Endodermal cell (in vitro differentiated cells): ENCODE results near the gene ERVMER34-1. TPM values are rescaled to one million over a fixed set of nuclear protein-coding genes. Genes with fewer than 3 reads are reported as not detected.

Source experiments
- DNase-seq: peaks from one replicate; pipeline ENCODE4 v3.0.0-alpha.2; 2017
- H3K27ac ChIP-seq: 2 replicates; pipeline ENCODE4 v1.5.1; 2013; ENCODE audit warnings: mild to moderate bottlenecking, low read depth, low read length, moderate library complexity
- H3K27me3 ChIP-seq: 2 replicates; pipeline ENCODE4 v1.6.1; 2013; ENCODE audit warnings: mild to moderate bottlenecking, low read length, moderate library complexity; ENCODE audit not compliant: insufficient read depth, control insufficient read depth, poor library complexity, severe bottlenecking
- H3K36me3 ChIP-seq: 2 replicates; pipeline ENCODE4 v1.7.0; 2013; ENCODE audit warnings: mild to moderate bottlenecking, low read length, moderate library complexity; ENCODE audit not compliant: control insufficient read depth, insufficient read depth
- H3K4me1 ChIP-seq: one replicate; pipeline ENCODE4 v1.7.0; 2013; ENCODE audit warnings: low read length; ENCODE audit not compliant: control insufficient read depth, insufficient read depth
- H3K4me3 ChIP-seq: 2 replicates; pipeline ENCODE4 v1.5.1; 2013; ENCODE audit warnings: mild to moderate bottlenecking, low read length, moderate library complexity
- H3K9ac ChIP-seq: 2 replicates; pipeline ENCODE4 v1.6.1; 2013; ENCODE audit warnings: mild to moderate bottlenecking, low read length, moderate library complexity; ENCODE audit not compliant: poor library complexity, severe bottlenecking; ENCODE audit errors: extremely low read depth
- H3K9me3 ChIP-seq: 2 replicates; pipeline ENCODE4 v1.6.1; 2013; ENCODE audit warnings: mild to moderate bottlenecking, low read length, moderate library complexity; ENCODE audit not compliant: control insufficient read depth
- H3K27ac Mint-ChIP-seq: 2 replicates; pipeline ENCODE4 v1.8.0; 2020; ENCODE audit warnings: mixed read lengths
- H3K27me3 Mint-ChIP-seq: 2 replicates; pipeline ENCODE4 v1.8.0; 2021; ENCODE audit warnings: mild to moderate bottlenecking, mixed read lengths; ENCODE audit not compliant: insufficient read depth
- H3K36me3 Mint-ChIP-seq: 2 replicates; pipeline ENCODE4 v1.8.0; 2020; ENCODE audit warnings: low read depth, mixed read lengths
- H3K4me1 Mint-ChIP-seq: 2 replicates; pipeline ENCODE4 v1.8.0; 2020; ENCODE audit warnings: mixed read lengths
- H3K4me3 Mint-ChIP-seq: 2 replicates; pipeline ENCODE4 v1.8.0; 2020; ENCODE audit warnings: mild to moderate bottlenecking, moderate library complexity, mixed read lengths
- H3K9me3 Mint-ChIP-seq: 2 replicates; pipeline ENCODE4 v1.8.0; 2020; ENCODE audit warnings: mild to moderate bottlenecking, mixed read lengths
- WGBS, 2 experiments: methylation state at CpG; one replicate each; pipeline versions ENCODE4 v1.1.5 to v1.1.7; 2013; ENCODE audit warnings: missing lambda C conversion rate in 2 of 2, mixed read lengths in 1 of 2; ENCODE audit not compliant: insufficient coverage in 1 of 2, insufficient read length in 1 of 2; 5-methylcytosine and 5-hydroxymethylcytosine counted together
- total RNA-seq, 2 donors: library from RNA; stranded (reverse); fragmentation: NEBNext Ultra II Directional in 1 of 2; extraction: Animal tissue kit (Norgen Biotek cat#: 25700) in 1 of 2; gene quantifications; 2 replicates in 1 of 2; 3 replicates in 1 of 2; pipeline ENCODE4 v1.2.1, GENCODE V29; 2021
- TF ChIP-seq, protein P1 (sequence below): fragments of 200-600 bp; sonication (generic); conservative IDR thresholded peaks from 2 replicates; pipeline ENCODE4 v1.5.0; 2021; ENCODE audit warnings: antibody characterized with exemption, mild to moderate bottlenecking

The ERVMER34-1 gene
- total RNA-seq, 2 donors from 2014 or later = 3.1 to 4.9 TPM

DNA sequence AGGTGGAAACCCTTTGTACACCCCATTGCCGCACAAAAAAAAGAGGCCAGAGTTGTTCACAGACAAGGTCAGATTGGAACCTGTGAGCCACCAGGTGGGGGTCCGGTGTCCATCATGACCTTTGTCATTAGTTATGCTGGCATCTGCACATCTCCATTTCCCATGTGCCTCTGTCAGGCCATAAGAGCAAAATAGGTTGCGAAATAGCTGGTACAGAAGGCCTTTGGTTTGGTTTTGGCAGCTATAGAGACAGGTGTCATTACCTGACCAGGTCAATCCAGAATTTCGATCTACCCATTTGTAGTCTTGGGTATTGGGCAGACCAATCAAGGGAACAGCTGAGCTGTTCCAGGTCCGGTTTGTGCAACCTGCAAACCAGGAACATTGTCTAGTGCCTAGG lies 6.6 kb downstream of the ERVMER34-1 start:
- Histone ChIP-seq H3K27ac (no peak overlapping the region), H3K27me3 (peaks cover 77% of the 10 kb centered on the region), H3K9ac (no peak overlapping the region), H3K36me3 (no peaks in the 10 kb centered on the region), H3K9me3 (peaks cover 5% of the 10 kb centered on the region), H3K4me3 (no peak overlapping the region), H3K4me1 (peaks cover 10% of the 10 kb centered on the region)
- peaks cover 19% of the 10 kb centered on the region for H3K4me1 Mint-ChIP-seq
- H3K27ac Mint-ChIP-seq = no peak overlapping the region
- H3K36me3 Mint-ChIP-seq = peaks cover 10% of the 10 kb centered on the region
- WGBS, 2 experiments = 95% methylated on average over 4 to 5 of the region's 5 CpGs
- peaks cover 86% of the 10 kb centered on the region for H3K27me3 Mint-ChIP-seq
- DNase-seq = no peak
- peaks cover 3% of the 10 kb centered on the region for H3K9me3 Mint-ChIP-seq
- TF ChIP-seq, protein P1, sequence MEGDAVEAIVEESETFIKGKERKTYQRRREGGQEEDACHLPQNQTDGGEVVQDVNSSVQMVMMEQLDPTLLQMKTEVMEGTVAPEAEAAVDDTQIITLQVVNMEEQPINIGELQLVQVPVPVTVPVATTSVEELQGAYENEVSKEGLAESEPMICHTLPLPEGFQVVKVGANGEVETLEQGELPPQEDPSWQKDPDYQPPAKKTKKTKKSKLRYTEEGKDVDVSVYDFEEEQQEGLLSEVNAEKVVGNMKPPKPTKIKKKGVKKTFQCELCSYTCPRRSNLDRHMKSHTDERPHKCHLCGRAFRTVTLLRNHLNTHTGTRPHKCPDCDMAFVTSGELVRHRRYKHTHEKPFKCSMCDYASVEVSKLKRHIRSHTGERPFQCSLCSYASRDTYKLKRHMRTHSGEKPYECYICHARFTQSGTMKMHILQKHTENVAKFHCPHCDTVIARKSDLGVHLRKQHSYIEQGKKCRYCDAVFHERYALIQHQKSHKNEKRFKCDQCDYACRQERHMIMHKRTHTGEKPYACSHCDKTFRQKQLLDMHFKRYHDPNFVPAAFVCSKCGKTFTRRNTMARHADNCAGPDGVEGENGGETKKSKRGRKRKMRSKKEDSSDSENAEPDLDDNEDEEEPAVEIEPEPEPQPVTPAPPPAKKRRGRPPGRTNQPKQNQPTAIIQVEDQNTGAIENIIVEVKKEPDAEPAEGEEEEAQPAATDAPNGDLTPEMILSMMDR = no peak
- no peak overlapping the region for H3K4me3 Mint-ChIP-seq

DNA sequence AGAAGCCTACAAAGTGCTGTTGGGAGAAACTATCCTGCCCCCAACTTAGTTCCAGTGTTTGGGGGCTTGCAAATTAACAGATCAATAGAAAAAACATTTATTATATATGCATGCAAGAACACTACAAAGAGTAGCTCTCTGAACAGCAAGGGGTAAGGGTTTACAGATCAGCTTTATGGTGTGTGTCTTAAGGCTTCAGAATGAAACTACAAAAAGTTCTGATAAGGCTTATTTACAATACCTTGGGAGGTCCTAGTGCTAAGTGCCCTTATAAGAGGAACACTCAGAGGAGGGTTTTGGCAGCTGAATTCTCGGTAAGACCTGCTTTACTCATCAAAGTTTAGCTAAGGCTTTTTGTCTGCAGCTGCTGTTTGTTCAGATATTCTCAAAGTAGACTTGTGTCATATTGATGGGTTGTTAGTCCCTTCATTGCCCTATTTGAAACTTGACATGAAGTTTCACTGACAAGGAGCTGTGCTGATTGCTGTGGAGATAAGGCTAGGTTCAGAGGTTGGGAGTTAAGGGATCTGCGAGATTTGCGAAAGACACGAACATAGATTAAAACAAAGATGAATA lies 7.7 kb downstream of the ERVMER34-1 start:
- TF ChIP-seq, protein P1 = no peak
- Mint-ChIP-seq H3K4me3 (no peak overlapping the region), H3K9me3 (peaks cover 3% of the 10 kb centered on the region), H3K4me1 (peaks cover 18% of the 10 kb centered on the region), H3K27me3 (peaks cover 78% of the 10 kb centered on the region), H3K36me3 (peaks cover 7% of the 10 kb centered on the region), H3K27ac (no peak overlapping the region)
- H3K4me1 ChIP-seq = peaks cover 10% of the 10 kb centered on the region
- H3K9me3 ChIP-seq = peaks cover 6% of the 10 kb centered on the region
- no peaks in the 10 kb centered on the region for H3K36me3 ChIP-seq
- no peak overlapping the region for H3K4me3 ChIP-seq
- 59 to 74% methylated on average over 4 of the region's 4 CpGs for WGBS, 2 experiments
- peaks cover 66% of the 10 kb centered on the region for H3K27me3 ChIP-seq
- DNase-seq = no peak
- no peak overlapping the region for H3K9ac ChIP-seq
- no peak overlapping the region for H3K27ac ChIP-seq

DNA sequence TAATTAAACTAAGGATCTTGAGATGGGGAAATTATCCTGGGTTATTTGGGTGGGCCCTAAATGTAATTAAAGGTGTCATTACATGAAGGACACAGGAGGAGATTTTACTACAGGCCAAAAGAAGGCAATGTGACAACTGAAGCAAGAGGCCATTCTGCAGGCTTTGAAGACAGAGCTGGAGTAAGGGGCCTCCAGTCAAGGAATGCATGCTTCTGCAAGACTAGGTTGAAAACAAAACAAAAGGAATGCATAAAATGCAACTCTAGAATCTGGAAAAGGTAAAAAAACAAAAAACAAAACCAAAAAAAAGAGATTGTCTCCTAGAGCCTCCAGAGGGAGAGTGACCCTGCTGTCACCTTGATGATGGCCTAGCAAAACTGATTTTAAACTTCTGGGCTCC lies 21.6 kb downstream of the ERVMER34-1 start:
- no peaks in the 10 kb centered on the region for H3K36me3 ChIP-seq
- no peak overlapping the region for H3K9ac ChIP-seq
- H3K4me1 Mint-ChIP-seq = peaks cover 4% of the 10 kb centered on the region
- H3K4me3 ChIP-seq = no peak overlapping the region
- no peak overlapping the region for H3K27ac ChIP-seq
- H3K27me3 ChIP-seq = no peaks in the 10 kb centered on the region
- H3K27ac Mint-ChIP-seq = no peak overlapping the region
- H3K4me3 Mint-ChIP-seq = no peak overlapping the region
- DNase-seq = no peak
- H3K4me1 ChIP-seq = no peaks in the 10 kb centered on the region
- no peaks in the 10 kb centered on the region for H3K9me3 ChIP-seq
- H3K9me3 Mint-ChIP-seq = no peaks in the 10 kb centered on the region
- H3K27me3 Mint-ChIP-seq = no peaks in the 10 kb centered on the region
- no peaks in the 10 kb centered on the region for H3K36me3 Mint-ChIP-seq
- TF ChIP-seq, protein P1 = no peak
